HCT116 (cell line): Measurements from ENCODE around the gene BSPRY. TPM values are rescaled to one million over a fixed set of nuclear protein-coding genes. Genes with fewer than 3 reads are reported as not detected.

Experiments used
- ATAC-seq: fragments of 200-7000 bp; cut with Tn5 transposase; 2 replicates; pipeline ENCODE4 v1.9.1; 2020; ENCODE audit warnings: mild to moderate bottlenecking, moderate library complexity
- BruUV-seq: library from RNA; stranded (reverse); fragments of 400-500 nt; replicated peaks from 2 replicates; lab custom pipeline; 2021; lab: Mats Ljungman, UMichigan
- CTCF ChIA-PET: fragments of 300-600 bp; sonication (Branson Sonifier 250); formaldehyde crosslinking; loops from one replicate; lab custom pipeline; 2021; ENCODE audit warnings: antibody characterized with exemption; lab: Charles Lee
- POLR2A ChIA-PET: fragments of 300-600, 350-600 bp; sonication (Branson Sonifier 250); formaldehyde crosslinking; loops from one replicate; lab custom pipeline; 2021; ENCODE audit warnings: antibody characterized with exemption; lab: Charles Lee
- RAD21 ChIA-PET, 2 experiments: fragments of 300-600 bp; sonication (Branson Sonifier 250); formaldehyde crosslinking; loops; one replicate each; lab custom pipeline; 2023; ENCODE audit warnings: low total read pairs in 2 of 2; ENCODE audit not compliant: uncharacterized antibody in 2 of 2, unreplicated experiment in 2 of 2, low non-redundant PET in 1 of 2; lab: Charles Lee
- DNase-seq: peaks from one replicate; pipeline ENCODE4 v3.0.0-alpha.2; 2010; ENCODE audit warnings: low read depth, low spot score
- H2AFZ ChIP-seq: fragments of 200-600 bp; shearing (Covaris generic), sonication (generic); 2 replicates; pipeline ENCODE4 v1.6.1; 2017; ENCODE audit warnings: low read depth, mixed run types, mixed read lengths, antibody characterized with exemption, low read length; ENCODE audit not compliant: poor library complexity, severe bottlenecking
- H3K27ac ChIP-seq: 2 replicates; pipeline ENCODE4 v1.5.1; 2012; ENCODE audit warnings: low read depth, low read length
- H3K27me3 ChIP-seq: fragments of 200-600 bp; sonication (generic); 2 replicates; pipeline ENCODE4 v1.6.1; 2016; ENCODE audit warnings: mixed run types, low read length, mixed read lengths; ENCODE audit not compliant: insufficient read depth
- H3K36me3 ChIP-seq, 2 experiments: fragments of 200-500 bp in 1 of 2; fragments of 200-600 bp in 1 of 2; sonication (Bioruptor generic) in 1 of 2; sonication (generic) in 1 of 2; 2 replicates each; pipeline versions ENCODE4 v1.5.1 to v1.6.1; 2014 to 2016; ENCODE audit warnings: low read length in 2 of 2, inconsistent platforms in 1 of 2, mixed read lengths in 1 of 2, mixed run types in 1 of 2; ENCODE audit not compliant: insufficient read depth in 2 of 2, control insufficient read depth in 1 of 2
- H3K4me1 ChIP-seq, 2 experiments: fragments of 200-600 bp in 1 of 2; sonication (generic) in 1 of 2; 2 replicates each; pipeline versions ENCODE4 v1.5.1 to v1.6.1; 2012 to 2017; ENCODE audit warnings: low read length in 2 of 2, inconsistent platforms in 1 of 2, mild to moderate bottlenecking in 1 of 2, mixed read lengths in 1 of 2, mixed run types in 1 of 2, moderate library complexity in 1 of 2; ENCODE audit not compliant: insufficient read depth in 2 of 2, control insufficient read depth in 1 of 2
- H3K4me2 ChIP-seq: fragments of 200-600 bp; sonication (generic); 2 replicates; pipeline ENCODE4 v1.6.1; 2017; ENCODE audit warnings: mixed run types, low read length, mixed read lengths
- H3K4me3 ChIP-seq, 2 experiments: fragments of 200-600 bp in 1 of 2; sonication (generic) in 1 of 2; replicated peaks in 1 of 2; 2 replicates each; pipeline ENCODE4 v1.5.1; 2011 to 2016; ENCODE audit warnings: low read length in 2 of 2, control low read depth in 1 of 2, low read depth in 1 of 2, mild to moderate bottlenecking in 1 of 2, mixed read lengths in 1 of 2, mixed run types in 1 of 2
- H3K79me2 ChIP-seq: fragments of 200-600 bp; sonication (generic); 2 replicates; pipeline ENCODE4 v1.6.1; 2017; ENCODE audit warnings: mild to moderate bottlenecking, mixed run types, low read length, moderate library complexity, mixed read lengths; ENCODE audit not compliant: insufficient read depth
- H3K9ac ChIP-seq: fragments of 200-600 bp; sonication (generic); 2 replicates; pipeline ENCODE4 v1.6.1; 2016; ENCODE audit warnings: low read length, mixed read lengths
- H3K9me2 ChIP-seq: fragments of 200-600 bp; sonication (generic), shearing (Covaris generic); 2 replicates; pipeline ENCODE4 v1.6.1; 2017; ENCODE audit warnings: mixed run types, mild to moderate bottlenecking, moderate library complexity; ENCODE audit not compliant: insufficient read depth
- H3K9me3 ChIP-seq, 2 experiments: fragments of 200-500 bp in 1 of 2; fragments of 200-600 bp in 1 of 2; sonication (Bioruptor generic) in 1 of 2; sonication (generic) in 1 of 2; 2 replicates each; pipeline ENCODE4 v1.6.1; 2014 to 2017; ENCODE audit warnings: low read length in 2 of 2, mixed read lengths in 2 of 2, inconsistent platforms in 1 of 2, low read depth in 1 of 2, mild to moderate bottlenecking in 1 of 2, mixed run types in 1 of 2, moderate library complexity in 1 of 2; ENCODE audit not compliant: control insufficient read depth in 1 of 2, insufficient read depth in 1 of 2
- H4K20me1 ChIP-seq: fragments of 200-600 bp; sonication (generic), shearing (Covaris generic); 2 replicates; pipeline ENCODE4 v1.6.1; 2017; ENCODE audit warnings: mixed run types, mild to moderate bottlenecking, moderate library complexity; ENCODE audit not compliant: insufficient read depth
- ATF3 ChIP-seq: IDR thresholded peaks from 2 replicates; pipeline ENCODE4 v1.6.1; 2012
- CEBPB ChIP-seq: IDR thresholded peaks from 2 replicates; pipeline ENCODE4 v1.6.1; 2012; ENCODE audit warnings: low read depth
- CTCF ChIP-seq, 3 experiments: fragments of 200-600 bp in 1 of 3; sonication (generic) in 1 of 3; IDR thresholded peaks in 2 of 3; conservative IDR thresholded peaks in 1 of 3; 2 replicates each; pipeline ENCODE4 v1.5.1; 2012 to 2017; ENCODE audit warnings: low read depth in 2 of 3, low read length in 2 of 3, antibody characterized with exemption in 1 of 3, borderline replicate concordance in 1 of 3, control low read depth in 1 of 3, mild to moderate bottlenecking in 1 of 3, mixed read lengths in 1 of 3, mixed run types in 1 of 3, moderate library complexity in 1 of 3; ENCODE audit not compliant: insufficient read depth in 1 of 3
- EGR1 ChIP-seq: IDR thresholded peaks from 2 replicates; pipeline ENCODE4 v1.6.1; 2012; ENCODE audit warnings: low read depth
- ELF1 ChIP-seq: IDR thresholded peaks from 2 replicates; pipeline ENCODE4 v1.6.1; 2012; ENCODE audit warnings: low read depth, borderline replicate concordance
- FOSL1 ChIP-seq: IDR thresholded peaks from 2 replicates; pipeline ENCODE4 v1.6.1; 2012; ENCODE audit warnings: low read depth
- JUND ChIP-seq: IDR thresholded peaks from 2 replicates; pipeline ENCODE4 v1.6.1; 2012
- POLR2A ChIP-seq: IDR thresholded peaks from 2 replicates; pipeline ENCODE4 v1.7.0; 2011; ENCODE audit warnings: borderline replicate concordance; ENCODE audit not compliant: insufficient read depth, insufficient read length; ENCODE audit errors: extremely low read depth
- POLR2AphosphoS5 ChIP-seq: IDR thresholded peaks from 2 replicates; pipeline ENCODE4 v1.6.1; 2011; ENCODE audit warnings: mild to moderate bottlenecking, low read depth, low read length, moderate library complexity
- RAD21 ChIP-seq: IDR thresholded peaks from 2 replicates; pipeline ENCODE4 v1.6.1; 2012; ENCODE audit warnings: low read depth, mild to moderate bottlenecking
- REST ChIP-seq: IDR thresholded peaks from 2 replicates; pipeline ENCODE4 v1.6.1; 2012; ENCODE audit warnings: low read depth
- SP1 ChIP-seq: IDR thresholded peaks from 2 replicates; pipeline ENCODE4 v1.6.1; 2012; ENCODE audit warnings: low read depth
- SRF ChIP-seq: IDR thresholded peaks from 2 replicates; pipeline ENCODE4 v1.6.1; 2012; ENCODE audit warnings: low read depth
- TCF7L2 ChIP-seq: IDR thresholded peaks from 2 replicates; pipeline ENCODE4 v1.7.0; 2011; ENCODE audit warnings: borderline replicate concordance, inconsistent platforms; ENCODE audit not compliant: insufficient read depth, insufficient read length; ENCODE audit errors: extremely low read depth
- YY1 ChIP-seq: IDR thresholded peaks from 2 replicates; pipeline ENCODE4 v1.6.1; 2011; ENCODE audit warnings: low read length, low read depth, moderate library complexity, mild to moderate bottlenecking; ENCODE audit not compliant: insufficient replicate concordance; ENCODE audit errors: extremely low read depth
- ZNF274 ChIP-seq: fragments of 200-500 bp; sonication (Bioruptor generic); IDR thresholded peaks from 2 replicates; pipeline ENCODE4 v1.6.1; 2014; ENCODE audit warnings: mild to moderate bottlenecking, low read depth, low read length, inconsistent platforms
- intact Hi-C: fragments of 100-400 bp; cut with micrococcal nuclease; formaldehyde crosslinking; loops from 2 replicates; pipeline ENCODE4 v1.10.0; 2022
- total RNA-seq: library from RNA; stranded (reverse); gene quantifications from one replicate; pipeline ENCODE4 v1.2.1, GENCODE V29; 2021; ENCODE audit not compliant: unreplicated experiment

BSPRY gene
- total RNA-seq, 1 experiment from 2014 or later, result 22.7 TPM

GRCh38 chr9:113317777-113318176 is 31.6 kb upstream of the BSPRY start:
- Histone ChIP-seq H3K9me2 (no peaks in the 10 kb centered on the region), H3K27ac (no peak overlapping the region), H3K9ac (no peak overlapping the region), H3K36me3 (no peaks in the 10 kb centered on the region), H3K9me3 (no peaks in the 10 kb centered on the region), H3K79me2 (no peaks in the 10 kb centered on the region), H4K20me1 (no peaks in the 10 kb centered on the region), H3K4me3 (no peak overlapping the region), H3K4me1 (no peaks in the 10 kb centered on the region), H3K27me3 (no peaks in the 10 kb centered on the region), H2AFZ (no peak overlapping the region), H3K4me2 (no peak overlapping the region)
- intact Hi-C loops, result no loop called here
- CTCF ChIA-PET, result no interaction called here
- RAD21 ChIA-PET, result no interaction called here
- TF ChIP-seq CTCF (IDR thresholded peaks at IDR 0.05 in 2 of 3, conservative IDR thresholded peaks at IDR 0.05 in 1 of 3; ENCODE audit: borderline replicate concordance in 1 of 3, insufficient read depth in 1 of 3, low read depth in 2 of 3, low read length in 2 of 3), result 0 out of 6 replicates have a peak, but pooled peaks of 1 of the 3 experiments have one; percentile 17
- TF ChIP-seq CEBPB, result no peak
- no peak for TF ChIP-seq ELF1
- POLR2A ChIA-PET, result no interaction called here
- no TSS peak for BruUV-seq
- DNase-seq (no peak), ATAC-seq (no peak; the same call in 1 of the 2 replicates)

- TF ChIP-seq TCF7L2 (no peak), YY1 (no peak), EGR1 (no peak), JUND (no peak), ELF1 (no peak), FOSL1 (no peak), POLR2AphosphoS5 (no peak), SRF (no peak), CEBPB (no peak), POLR2A (no peak), SP1 (no peak), ZNF274 (no peak), ATF3 (no peak), REST (no peak), RAD21 (no peak)
- no peak for ATAC-seq
- Histone ChIP-seq H3K9me3 (no peaks in the 10 kb centered on the region), H3K4me1 (no peaks in the 10 kb centered on the region), H2AFZ (no peak overlapping the region), H3K79me2 (no peaks in the 10 kb centered on the region), H4K20me1 (no peaks in the 10 kb centered on the region), H3K27me3 (no peaks in the 10 kb centered on the region), H3K4me3 (no peak overlapping the region), H3K4me2 (no peak overlapping the region), H3K27ac (no peak overlapping the region), H3K9me2 (no peaks in the 10 kb centered on the region), H3K9ac (no peak overlapping the region), H3K36me3 (no peaks in the 10 kb centered on the region)
- ChIA-PET RAD21 (no interaction called here), CTCF (no interaction called here), POLR2A (no interaction called here)
- intact Hi-C loops, result no loop called here
- no TSS peak for BruUV-seq
- no peak for DNase-seq
Measured at GRCh38 chr9:113319054-113319453, 30.3 kb upstream of the BSPRY start.
